Mesodermal cell (in vitro differentiated cells): ENCODE measurements around the gene FBRSL1.
A peak's percentile ranks its signal among the peaks of the same experiment; 100 is the strongest.

Experiments
- H3K27ac ChIP-seq: 2 replicates; pipeline ENCODE4 v1.7.0; 2013; ENCODE audit warnings: mild to moderate bottlenecking, low read depth, low read length, moderate library complexity; ENCODE audit not compliant: severe bottlenecking
- H3K36me3 ChIP-seq: 2 replicates; pipeline ENCODE4 v1.7.1; 2013; ENCODE audit warnings: mild to moderate bottlenecking, low read length, moderate library complexity; ENCODE audit not compliant: control insufficient read depth, insufficient read depth
- H3K4me1 ChIP-seq: one replicate; pipeline ENCODE4 v1.7.1; 2013; ENCODE audit warnings: mild to moderate bottlenecking, low read length; ENCODE audit not compliant: insufficient read depth, control insufficient read depth, poor library complexity, severe bottlenecking
- H3K4me3 ChIP-seq: 2 replicates; pipeline ENCODE4 v1.7.0; 2013; ENCODE audit warnings: low read length, control low read depth, mild to moderate bottlenecking; ENCODE audit not compliant: insufficient read depth, poor library complexity, severe bottlenecking; ENCODE audit errors: extremely low read depth
- H3K9me3 ChIP-seq: 2 replicates; pipeline ENCODE4 v1.7.1; 2013; ENCODE audit warnings: mild to moderate bottlenecking, low read length, moderate library complexity; ENCODE audit not compliant: control insufficient read depth
- WGBS, 2 experiments: methylation state at CpG; one replicate each; pipeline ENCODE4 v1.1.5; 2013; ENCODE audit warnings: missing lambda C conversion rate in 2 of 2; ENCODE audit not compliant: insufficient coverage in 2 of 2; 5-methylcytosine and 5-hydroxymethylcytosine counted together

Gene FBRSL1

DNA sequence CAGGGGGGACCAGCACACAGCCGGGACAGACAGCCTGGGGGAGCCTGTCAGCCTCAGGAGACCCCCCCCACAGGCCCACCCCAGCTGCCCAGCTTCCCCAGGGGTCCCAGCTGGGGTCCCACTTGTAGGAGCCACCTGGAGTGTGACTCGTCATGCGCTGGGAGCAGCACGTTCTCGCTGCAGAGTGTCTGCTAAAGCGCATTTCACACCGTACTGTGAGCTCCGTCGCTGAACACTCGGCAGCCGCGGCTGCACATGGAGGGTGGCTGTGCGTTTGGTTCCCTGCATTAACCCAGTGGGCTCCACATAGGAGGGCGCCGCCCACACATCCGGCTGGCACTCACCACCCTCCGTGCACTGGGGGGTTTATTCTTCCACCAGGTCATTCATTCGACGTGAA lies 56.7 kb downstream of the FBRSL1 start:
- WGBS, 2 experiments = 71 to 82% methylated on average over 15 to 18 of the region's 19 CpGs
- H3K36me3 ChIP-seq = no peaks in the 10 kb centered on the region
- no peak overlapping the region for H3K4me3 ChIP-seq
- peaks cover 9% of the 10 kb centered on the region for H3K4me1 ChIP-seq
- no peaks in the 10 kb centered on the region for H3K9me3 ChIP-seq
- H3K27ac ChIP-seq = no peak overlapping the region

DNA sequence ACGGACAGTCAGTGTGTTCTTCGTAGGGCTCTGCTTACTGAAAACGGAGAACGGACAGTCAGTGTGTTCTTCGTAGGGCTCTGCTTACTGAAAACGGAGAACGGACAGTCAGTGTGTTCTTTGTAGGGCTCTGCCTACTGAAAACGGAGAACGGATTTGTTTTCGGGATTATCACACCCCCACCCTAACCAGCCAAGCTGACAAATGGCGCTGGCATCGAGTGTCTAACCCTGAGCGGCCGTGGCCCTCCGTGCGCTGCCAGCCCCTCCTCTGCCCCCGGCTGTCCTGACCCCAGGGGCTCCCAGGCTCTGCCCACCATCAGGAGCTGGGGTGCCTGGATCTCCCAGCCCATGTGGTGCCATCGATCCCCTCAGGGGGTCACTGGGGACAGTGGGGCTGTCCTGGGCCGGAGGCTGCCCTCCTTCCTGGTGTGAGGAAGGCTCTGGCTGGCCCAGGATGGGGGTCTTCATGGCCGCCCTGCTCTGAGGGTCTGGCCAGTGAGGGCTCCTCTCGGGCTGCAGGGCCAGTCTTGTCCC lies 57.3 kb downstream of the FBRSL1 start:
- peaks cover 9% of the 10 kb centered on the region for H3K4me1 ChIP-seq
- no peak overlapping the region for H3K27ac ChIP-seq
- H3K4me3 ChIP-seq = no peak overlapping the region
- H3K36me3 ChIP-seq = no peaks in the 10 kb centered on the region
- 82 to 84% methylated on average over 13 of the region's 21 CpGs for WGBS, 2 experiments
- H3K9me3 ChIP-seq = no peaks in the 10 kb centered on the region

DNA sequence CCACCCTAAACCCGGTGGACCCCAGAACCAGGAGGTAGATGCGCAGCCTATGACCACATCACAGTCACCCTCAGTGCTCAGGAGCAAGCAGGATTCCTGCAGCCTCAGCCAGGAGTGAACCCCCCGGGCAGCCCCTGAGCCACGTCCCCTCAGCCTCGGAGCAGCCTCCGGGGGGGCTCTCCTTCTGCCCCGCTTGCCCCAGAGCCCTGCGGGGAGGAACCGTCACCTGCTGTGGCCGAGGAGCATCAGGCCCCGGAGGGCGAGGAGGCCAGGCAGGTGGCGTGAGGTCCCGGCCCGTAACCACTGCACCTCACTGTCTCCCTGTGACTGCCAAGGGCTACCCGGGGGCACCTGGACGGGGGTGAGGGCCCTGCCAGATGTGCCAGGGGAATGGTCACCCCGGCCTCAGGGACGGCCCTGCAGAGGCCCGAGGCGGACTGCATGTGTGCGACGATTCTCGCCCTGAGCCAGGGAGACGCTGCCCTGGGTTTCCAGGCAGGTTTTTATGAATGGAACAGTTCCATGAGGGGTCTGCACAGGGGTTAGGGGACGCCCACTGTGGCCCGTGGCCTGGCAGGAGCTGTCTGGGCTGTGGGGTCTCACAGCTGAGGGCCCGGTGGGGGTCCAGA lies 58.6 kb downstream of the FBRSL1 start:
- no peak overlapping the region for H3K4me3 ChIP-seq
- H3K27ac ChIP-seq = no peak overlapping the region
- 92 to 93% methylated on average over 28 of the region's 28 CpGs for WGBS, 2 experiments
- no peaks in the 10 kb centered on the region for H3K9me3 ChIP-seq
- no peaks in the 10 kb centered on the region for H3K36me3 ChIP-seq
- H3K4me1 ChIP-seq = peaks cover 9% of the 10 kb centered on the region

DNA sequence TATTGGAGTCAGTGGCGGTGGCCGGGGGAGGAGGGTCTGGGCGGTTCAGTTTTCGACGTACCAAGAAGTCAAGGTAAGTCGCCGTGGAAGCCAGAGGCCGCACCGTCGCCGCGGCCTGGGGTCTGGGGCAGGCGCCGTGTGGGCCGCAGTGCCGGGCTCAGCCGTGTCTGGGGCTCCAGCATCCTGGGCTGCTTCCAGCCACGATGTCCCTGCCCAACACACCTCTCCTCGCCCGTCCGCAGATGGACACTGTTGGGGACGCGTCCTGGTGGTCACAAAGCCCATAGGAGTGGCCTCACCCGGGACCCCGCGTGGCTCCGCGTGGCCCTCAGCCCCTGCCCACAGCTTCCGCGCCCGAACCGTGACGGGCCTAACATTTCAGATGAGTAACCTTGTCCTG lies 59.1 kb downstream of the FBRSL1 start:
- Histone ChIP-seq H3K4me3 (no peak overlapping the region), H3K4me1 (peaks cover 9% of the 10 kb centered on the region), H3K36me3 (no peaks in the 10 kb centered on the region), H3K9me3 (no peaks in the 10 kb centered on the region), H3K27ac (no peak overlapping the region)
- 91 to 97% methylated on average over 32 to 33 of the region's 33 CpGs for WGBS, 2 experiments

DNA sequence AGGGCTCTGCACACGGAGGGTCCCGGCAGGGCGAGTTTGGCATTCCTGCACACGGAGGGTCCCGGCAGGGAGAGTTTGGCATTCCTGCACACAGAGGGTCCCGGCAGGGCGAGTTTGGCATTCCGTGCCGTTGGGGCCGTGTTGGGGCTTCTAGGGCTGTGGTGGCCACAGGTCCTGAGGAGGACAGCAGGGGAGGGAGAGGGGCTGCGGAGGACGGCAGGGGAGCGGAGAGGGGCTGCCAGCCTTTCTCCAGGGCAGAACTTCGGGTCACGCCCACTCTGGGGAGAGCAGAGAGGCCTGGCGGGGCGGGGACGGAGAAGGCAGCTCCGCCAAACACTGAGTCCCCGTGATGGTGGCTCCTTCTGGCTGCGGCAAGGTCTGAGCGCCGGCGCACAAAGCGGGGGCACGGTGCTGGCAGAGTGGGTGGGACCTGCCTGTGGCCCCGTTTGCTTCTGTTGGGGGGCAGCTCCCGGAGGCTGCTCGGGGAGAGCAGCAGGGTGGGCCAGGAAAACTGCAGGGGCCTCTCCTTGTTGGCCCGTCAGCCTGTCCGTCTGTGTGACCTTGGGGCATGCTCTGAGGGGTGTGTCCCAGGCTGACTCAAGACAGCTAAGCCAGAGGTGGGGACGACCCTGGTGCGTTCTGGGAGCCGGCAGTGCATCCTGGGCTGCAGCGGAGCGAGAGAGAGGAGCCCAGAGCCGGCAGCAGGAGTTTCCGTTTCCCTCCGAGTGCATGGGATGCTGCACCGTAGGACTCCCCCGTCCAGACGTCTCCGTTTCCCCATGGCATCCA lies 60.3 kb downstream of the FBRSL1 start:
- H3K27ac ChIP-seq = no peak overlapping the region
- 30 to 37% methylated on average over 35 to 42 of the region's 43 CpGs for WGBS, 2 experiments
- no peaks in the 10 kb centered on the region for H3K36me3 ChIP-seq
- H3K9me3 ChIP-seq = no peaks in the 10 kb centered on the region
- H3K4me3 ChIP-seq = peak overlapping the region; percentile 16
- peaks cover 9% of the 10 kb centered on the region for H3K4me1 ChIP-seq

DNA sequence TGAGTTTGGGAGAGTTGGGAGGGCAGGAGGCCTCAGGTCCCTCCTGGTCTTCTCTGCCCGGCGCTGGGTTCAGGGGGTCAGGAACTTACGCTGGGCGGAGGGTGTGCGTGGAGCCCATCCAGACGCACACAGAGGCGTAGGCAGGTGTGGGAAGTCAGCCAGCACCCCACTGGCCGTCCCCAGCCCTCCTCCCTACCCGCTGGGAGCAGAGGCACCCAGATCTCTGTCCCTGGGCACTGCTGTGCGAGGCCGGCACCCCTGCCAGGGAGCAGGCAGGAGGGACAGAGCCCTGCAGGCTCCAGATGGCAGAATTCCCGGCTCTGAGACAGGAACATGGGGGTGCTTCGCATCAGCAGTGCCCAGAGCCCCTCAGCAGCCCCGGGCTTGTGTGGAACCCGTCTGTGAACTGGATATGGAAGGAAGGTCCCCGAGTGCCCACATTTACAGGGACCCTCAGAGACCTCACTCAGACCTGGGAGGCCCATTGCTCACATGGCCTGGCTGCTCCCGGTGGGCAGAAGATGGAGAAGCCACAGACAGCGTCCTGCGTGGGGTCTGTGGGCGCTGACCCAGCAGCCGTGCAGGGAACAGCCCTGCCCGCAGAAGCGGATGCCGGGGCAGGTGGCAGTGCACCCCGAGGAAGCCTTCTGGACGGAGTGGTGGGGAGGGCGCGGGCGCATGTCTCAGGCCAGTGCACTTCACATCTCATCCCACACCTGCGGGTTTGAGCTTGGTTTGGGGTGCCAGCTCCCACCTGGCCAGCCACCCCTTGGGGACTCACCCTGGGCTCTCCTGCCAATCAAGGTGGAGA lies 61.1 kb downstream of the FBRSL1 start:
- Histone ChIP-seq H3K9me3 (no peaks in the 10 kb centered on the region), H3K4me1 (peaks cover 9% of the 10 kb centered on the region), H3K36me3 (no peaks in the 10 kb centered on the region), H3K27ac (no peak overlapping the region), H3K4me3 (peak overlapping the region; percentile 16)
- 85 to 90% methylated on average over 26 to 28 of the region's 30 CpGs for WGBS, 2 experiments

DNA sequence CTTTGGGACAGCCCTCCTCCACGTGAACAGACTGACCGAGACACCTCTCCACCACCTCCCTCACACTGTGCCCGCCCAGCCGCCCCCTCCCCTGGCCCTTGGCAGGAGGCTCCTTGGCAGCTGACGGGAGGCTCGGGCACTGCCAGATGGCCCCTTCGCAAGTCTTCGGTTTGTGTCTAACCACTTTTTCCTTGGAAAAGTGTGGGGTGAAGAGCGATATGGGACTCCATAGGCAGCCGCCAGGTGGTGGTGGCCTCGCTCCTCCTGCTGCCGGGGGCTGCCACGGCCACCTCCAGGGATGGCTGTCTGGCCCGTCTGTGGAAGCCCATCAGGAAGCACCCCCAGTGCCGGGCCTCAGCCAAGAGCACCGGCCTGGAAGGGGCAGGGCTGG lies 61.7 kb downstream of the FBRSL1 start:
- Histone ChIP-seq H3K4me1 (peaks cover 9% of the 10 kb centered on the region), H3K27ac (no peak overlapping the region), H3K9me3 (no peaks in the 10 kb centered on the region), H3K4me3 (no peak overlapping the region), H3K36me3 (no peaks in the 10 kb centered on the region)
- 88 to 92% methylated on average over 8 to 13 of the region's 16 CpGs for WGBS, 2 experiments

DNA sequence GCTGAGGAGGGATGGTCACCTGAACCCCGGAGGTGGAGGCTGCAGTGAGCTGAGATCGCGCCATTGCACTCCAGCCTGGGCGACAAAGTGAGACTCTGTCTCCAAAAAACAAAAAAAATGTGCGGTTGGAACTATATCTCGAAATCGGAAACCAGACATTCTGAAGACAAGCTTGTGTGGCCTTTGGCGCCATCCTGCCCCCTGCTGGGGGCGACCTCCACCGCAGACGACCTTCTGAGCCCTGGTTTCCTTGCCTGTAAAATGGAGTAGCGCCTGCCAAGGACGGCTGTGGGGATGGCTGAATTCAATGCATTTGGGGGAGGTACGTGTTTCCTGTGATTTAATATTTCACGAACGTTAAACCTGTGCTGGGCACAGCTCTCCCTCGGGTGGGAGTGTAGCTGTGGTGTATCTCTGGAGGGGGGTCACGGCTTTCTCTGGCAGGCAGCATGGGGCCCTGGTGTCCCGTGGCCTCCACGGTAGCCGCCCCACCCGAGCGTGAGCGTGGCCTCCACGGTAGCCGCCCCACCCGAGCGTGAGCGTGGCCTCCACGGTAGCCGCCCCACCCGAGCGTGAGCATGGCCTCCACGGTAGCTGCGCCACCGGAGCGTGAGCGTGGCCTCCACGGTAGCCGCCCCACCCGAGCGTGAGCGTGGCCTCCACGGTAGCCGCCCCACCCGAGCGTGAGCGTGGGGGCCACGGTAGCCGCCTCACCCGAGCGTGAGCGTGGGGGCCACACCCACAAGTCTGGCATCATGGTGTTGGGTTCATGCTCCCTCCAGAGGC lies 65.1 kb downstream of the FBRSL1 start:
- no peak overlapping the region for H3K27ac ChIP-seq

DNA sequence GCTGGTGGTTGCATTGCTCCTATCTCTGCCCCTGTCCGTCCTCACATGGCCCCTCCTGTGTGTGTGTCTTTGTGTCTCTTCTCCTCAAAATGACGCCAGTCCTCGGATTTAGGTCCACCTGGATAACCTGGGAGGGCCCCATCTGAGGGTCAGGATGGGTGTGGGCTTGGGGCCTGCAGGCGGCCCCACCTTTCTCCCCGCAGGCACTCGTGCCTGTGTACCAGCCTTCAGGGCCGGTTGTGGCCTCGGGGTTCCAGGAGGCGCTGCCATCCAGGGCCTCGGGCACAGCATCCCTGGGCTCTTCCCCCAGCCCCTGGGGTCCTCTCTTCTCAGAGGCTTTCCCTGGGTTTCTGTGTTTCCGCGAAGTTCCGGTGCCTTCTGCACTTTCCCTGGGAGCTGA lies 65.7 kb downstream of the FBRSL1 start:
- Histone ChIP-seq H3K27ac (no peak overlapping the region), H3K4me1 (peaks cover under 1% of the 10 kb centered on the region), H3K9me3 (no peaks in the 10 kb centered on the region), H3K4me3 (no peak overlapping the region), H3K36me3 (no peaks in the 10 kb centered on the region)
- WGBS, 2 experiments = 92 to 94% methylated on average over 10 to 13 of the region's 13 CpGs

More for the DNA sequence above, 65.1 kb downstream of the FBRSL1 start:
- peaks cover 7% of the 10 kb centered on the region for H3K4me1 ChIP-seq
- 83 to 90% methylated on average over 27 to 44 of the region's 53 CpGs for WGBS, 2 experiments
- no peak overlapping the region for H3K4me3 ChIP-seq
- H3K36me3 ChIP-seq = no peaks in the 10 kb centered on the region
- no peaks in the 10 kb centered on the region for H3K9me3 ChIP-seq

DNA sequence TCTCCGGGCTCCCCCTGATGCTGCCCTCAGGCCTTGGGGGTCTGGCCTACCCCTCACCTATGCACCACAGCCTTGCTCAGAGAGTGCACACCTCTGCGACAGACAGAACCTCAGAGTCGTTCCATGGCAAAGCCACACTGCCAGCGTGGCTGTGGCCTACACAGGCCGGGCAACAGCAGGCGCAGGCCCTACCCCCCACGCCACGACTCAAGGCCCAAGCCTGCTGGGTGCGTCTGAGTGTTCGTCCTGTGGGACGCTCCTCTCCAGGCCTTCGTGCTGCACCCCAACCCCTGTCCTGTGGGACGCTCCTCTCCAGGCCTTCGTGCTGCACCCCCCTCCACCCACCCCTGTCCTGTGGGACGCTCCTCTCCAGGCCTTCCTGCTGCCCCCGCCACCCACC lies 66.3 kb downstream of the FBRSL1 start:
- H3K36me3 ChIP-seq = no peaks in the 10 kb centered on the region
- H3K27ac ChIP-seq = no peak overlapping the region
- WGBS, 2 experiments = 92 to 94% methylated on average over 11 to 13 of the region's 16 CpGs
- H3K4me1 ChIP-seq = no peaks in the 10 kb centered on the region
- H3K9me3 ChIP-seq = no peaks in the 10 kb centered on the region
- H3K4me3 ChIP-seq = no peak overlapping the region
